Adrenal gland (tissue), 12 donors: ENCODE measurements around the gene URB2. TPM values are rescaled to one million over a fixed set of nuclear protein-coding genes. Genes with fewer than 3 reads are reported as not detected.

Source experiments
- DNase-seq, 7 donors: peaks; one replicate each; pipeline ENCODE4 v3.0.0-alpha.2; 2019 to 2020
- H3K27ac ChIP-seq, 5 donors: fragments of 200-600 bp; sonication (generic) in 4 of 5; 1 replicate in 3 of 5; 2 replicates in 2 of 5; pipeline versions ENCODE4 v1.5.1 to v1.8.0; 2016 to 2020; ENCODE audit warnings: mild to moderate bottlenecking in 1 of 5
- H3K27me3 ChIP-seq: fragments of 200-600 bp; 2 replicates; pipeline ENCODE4 v1.8.0; 2021
- H3K36me3 ChIP-seq, 2 donors: fragments of 200-600 bp; replicated peaks in 1 of 2; 1 replicate in 1 of 2; 2 replicates in 1 of 2; pipeline versions ENCODE4 v1.5.1 to v1.8.0; 2018 to 2022
- H3K4me1 ChIP-seq, 2 donors: fragments of 200-600 bp; replicated peaks in 1 of 2; 1 replicate in 1 of 2; 2 replicates in 1 of 2; pipeline versions ENCODE4 v1.5.1 to v1.8.0; 2018 to 2021
- H3K4me3 ChIP-seq, 4 donors: fragments of 200-600 bp; sonication (generic) in 3 of 4; one replicate each; pipeline ENCODE4 v1.5.1; 2016 to 2018
- H3K9me3 ChIP-seq, 3 donors: fragments of 200-600 bp; sonication (generic) in 1 of 3; replicated peaks in 1 of 3; 1 replicate in 2 of 3; 2 replicates in 1 of 3; pipeline versions ENCODE4 v1.5.1 to v1.8.0; 2016 to 2021
- CTCF ChIP-seq, 6 experiments: fragments of 450-650 bp in 4 of 6; fragments of 200-600 bp in 2 of 6; sonication (generic) in 1 of 6; IDR thresholded peaks; 1 replicate in 5 of 6; 2 replicates in 1 of 6; pipeline versions ENCODE4 v1.5.1 to v1.8.0; 2016 to 2021; ENCODE audit warnings: antibody characterized with exemption in 6 of 6, mild to moderate bottlenecking in 2 of 6, moderate library complexity in 1 of 6
- POLR2A ChIP-seq, 2 donors: fragments of 450-650 bp; IDR thresholded peaks; one replicate each; pipeline ENCODE4 v1.6.1; 2017; ENCODE audit warnings: antibody characterized with exemption in 2 of 2, mild to moderate bottlenecking in 2 of 2, moderate library complexity in 1 of 2
- WGBS, 4 donors: extraction: QIAGEN DNeasy Blood & Tissue Kit in 2 of 4; methylation state at CpG; one replicate each; pipeline versions ENCODE4 v1.1.5 to v1.1.7; 2013 to 2017; 5-methylcytosine and 5-hydroxymethylcytosine counted together
- intact Hi-C, 2 donors: fragments of 100-400 bp; cut with DNase I; formaldehyde crosslinking; loops; one replicate each; pipeline versions ENCODE4 v1.14.1 to v1.15.0; 2022 to 2023
- polyA plus RNA-seq, 3 donors: library from polyadenylated mRNA; stranded (reverse); fragments of 200-250 nt in 2 of 3; fragments of 350-450 nt in 1 of 3; fragmentation: Illumina TruSeq in 1 of 3; extraction: RNeasy Lipid Tissue Mini Kit (QIAGEN cat#74804) in 1 of 3; gene quantifications; one replicate each; pipeline ENCODE4 v1.2.3, GENCODE V29; 2013 to 2014
- total RNA-seq, 9 donors: library from RNA; depleted of rRNA in 4 of 9; stranded (reverse); fragments of >200 nt in 4 of 9; fragments of 120-200 nt in 1 of 9; fragmentation: NEBNext Ultra II Directional in 1 of 9; extraction: Animal tissue kit (Norgen Biotek cat#: 25700) in 1 of 9; gene quantifications; one replicate each; pipeline versions ENCODE4 v1.1.0 to v1.2.4, GENCODE V29; 2013 to 2023
- donor health status: healthy with polysubstance abuse.
- donor health status: Bipolar disorder and iron deficiency.
- donor health status: DM: yes; HTN: yes; CAD: no.
- donor health status: DM: no; HTN: no; CAD: no.
- donor health status: DM: no; HTN: no; CAD: no.
- donor health status: DM: yes; HTN: yes; CAD: no.

URB2 gene
- total and polyA plus RNA-seq, 12 donors = 2.3 to 10.8 (median 7.3) TPM

- DNase-seq = no peak
- peaks cover 0 to 3% of the 10 kb centered on the region in 2 donors for H3K4me1 ChIP-seq
- H3K27me3 ChIP-seq = no peaks in the 10 kb centered on the region
- no peak overlapping the region for H3K27ac ChIP-seq
- TF ChIP-seq POLR2A (IDR thresholded peaks at IDR 0.05) = no peak
- TF ChIP-seq CTCF (IDR thresholded peaks at IDR 0.05) = no peak
- 41 to 94% (median 64%) methylated on average over 1 of the region's 1 CpG for WGBS, 4 donors
- no peaks in the 10 kb centered on the region for H3K9me3 ChIP-seq
- H3K4me3 ChIP-seq = no peak overlapping the region
- intact Hi-C loops = no loop called here
- no peaks in the 10 kb centered on the region for H3K36me3 ChIP-seq
These were observed 64.6 kb downstream of the URB2 start for GRCh38 chr1:229690662-229691061.

GRCh38 chr1:229691362-229691761 lies 65.3 kb downstream of the URB2 start:
- DNase-seq = no peak
- intact Hi-C loops = no loop called here
- H3K4me3 ChIP-seq = no peak overlapping the region
- H3K36me3 ChIP-seq = no peaks in the 10 kb centered on the region
- 80 to 90% (median 87%) methylated on average over 6 of the region's 6 CpGs for WGBS, 4 donors
- no peaks in the 10 kb centered on the region for H3K9me3 ChIP-seq
- peaks cover 0 to 3% of the 10 kb centered on the region in 2 donors for H3K4me1 ChIP-seq
- no peak overlapping the region for H3K27ac ChIP-seq
- H3K27me3 ChIP-seq = no peaks in the 10 kb centered on the region
- no peak for TF ChIP-seq POLR2A (IDR thresholded peaks at IDR 0.05)
- TF ChIP-seq CTCF (IDR thresholded peaks at IDR 0.05) = no peak

GRCh38 chr1:229693129-229693900 lies 67.3 kb downstream of the URB2 start:
- peaks cover 0 to 3% of the 10 kb centered on the region in 2 donors for H3K4me1 ChIP-seq
- TF ChIP-seq POLR2A (IDR thresholded peaks at IDR 0.05) = no peak
- no peak for TF ChIP-seq CTCF (IDR thresholded peaks at IDR 0.05)
- intact Hi-C loops = no loop called here
- no peaks in the 10 kb centered on the region for H3K27me3 ChIP-seq
- H3K27ac ChIP-seq = peak overlapping the region in 2 of 5 donors; percentile 10 to 52
- no peaks in the 10 kb centered on the region for H3K9me3 ChIP-seq
- H3K4me3 ChIP-seq = no peak overlapping the region
- 78 to 89% (median 84%) methylated on average over 10 of the region's 10 CpGs for WGBS, 4 donors
- DNase-seq = no peak
- no peaks in the 10 kb centered on the region for H3K36me3 ChIP-seq

- H3K36me3 ChIP-seq = no peaks in the 10 kb centered on the region
- H3K27me3 ChIP-seq = no peaks in the 10 kb centered on the region
- H3K4me1 ChIP-seq = peaks cover 0 to 3% of the 10 kb centered on the region in 2 donors
- TF ChIP-seq CTCF (IDR thresholded peaks at IDR 0.05) (no peak), POLR2A (IDR thresholded peaks at IDR 0.05) (no peak)
- intact Hi-C loops = no loop called here
- 39 to 68% (median 57%) methylated on average over 6 to 11 of the region's 11 CpGs for WGBS, 4 donors
- no peaks in the 10 kb centered on the region for H3K9me3 ChIP-seq
- peak overlapping the region in 2 of 5 donors; percentile 10 to 52 for H3K27ac ChIP-seq
- H3K4me3 ChIP-seq = no peak overlapping the region
- peak; percentile 16 to 80 (median 45) for DNase-seq
These were observed 68.1 kb downstream of the URB2 start for GRCh38 chr1:229694053-229694693.
